GM13977 (cell line): ENCODE data around the gene ALDH9A1.

Experiments used
- DNase-seq: peaks from one replicate; pipeline ENCODE4 v3.0.0; 2012; ENCODE audit warnings: low spot score
- CTCF ChIP-seq: IDR thresholded peaks from 2 replicates; pipeline ENCODE4 v1.5.1; 2012; ENCODE audit warnings: mild to moderate bottlenecking, control low read depth; ENCODE audit not compliant: insufficient read depth; ENCODE audit errors: extremely low read depth, missing control alignments
- in situ Hi-C: fragments of 300-500 bp; cut with MboI; formaldehyde crosslinking; loops from one replicate; pipeline ENCODE4 v1.12.0; 2022; ENCODE audit warnings: low sequenced_read_pairs, low pct_unique_long_range_greater_than_20kb, mixed read lengths, inconsistent platforms; ENCODE audit not compliant: unreplicated experiment

Gene ALDH9A1

DNA sequence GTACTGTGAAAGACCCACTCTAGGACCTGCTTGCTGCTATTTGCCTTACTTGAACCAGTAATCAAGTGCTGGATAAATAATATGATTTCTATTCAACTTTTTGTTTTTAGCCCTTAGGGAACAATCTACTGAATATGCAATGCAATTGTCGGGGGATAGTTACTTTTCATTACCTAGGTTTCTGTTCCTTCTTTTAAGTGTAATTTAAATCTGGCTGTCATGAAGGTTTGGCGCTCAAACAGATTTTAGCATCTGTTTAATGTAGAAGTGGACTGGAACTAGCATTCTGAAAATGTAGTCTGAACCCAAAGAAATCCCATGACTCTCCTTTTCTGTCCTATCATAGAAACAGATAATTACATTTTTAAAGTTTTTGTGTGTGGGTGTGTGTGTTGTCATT is 62.5 kb downstream of the ALDH9A1 start:
- no peak for TF ChIP-seq CTCF

GRCh38 chr1:165635329-165635728 is 63.0 kb downstream of the ALDH9A1 start:
- in situ Hi-C loops: no loop called here
- DNase-seq: no peak
- TF ChIP-seq CTCF: no peak

More for the DNA sequence above, 62.5 kb downstream of the ALDH9A1 start:
- in situ Hi-C loops: no loop called here
- DNase-seq: no peak

DNA sequence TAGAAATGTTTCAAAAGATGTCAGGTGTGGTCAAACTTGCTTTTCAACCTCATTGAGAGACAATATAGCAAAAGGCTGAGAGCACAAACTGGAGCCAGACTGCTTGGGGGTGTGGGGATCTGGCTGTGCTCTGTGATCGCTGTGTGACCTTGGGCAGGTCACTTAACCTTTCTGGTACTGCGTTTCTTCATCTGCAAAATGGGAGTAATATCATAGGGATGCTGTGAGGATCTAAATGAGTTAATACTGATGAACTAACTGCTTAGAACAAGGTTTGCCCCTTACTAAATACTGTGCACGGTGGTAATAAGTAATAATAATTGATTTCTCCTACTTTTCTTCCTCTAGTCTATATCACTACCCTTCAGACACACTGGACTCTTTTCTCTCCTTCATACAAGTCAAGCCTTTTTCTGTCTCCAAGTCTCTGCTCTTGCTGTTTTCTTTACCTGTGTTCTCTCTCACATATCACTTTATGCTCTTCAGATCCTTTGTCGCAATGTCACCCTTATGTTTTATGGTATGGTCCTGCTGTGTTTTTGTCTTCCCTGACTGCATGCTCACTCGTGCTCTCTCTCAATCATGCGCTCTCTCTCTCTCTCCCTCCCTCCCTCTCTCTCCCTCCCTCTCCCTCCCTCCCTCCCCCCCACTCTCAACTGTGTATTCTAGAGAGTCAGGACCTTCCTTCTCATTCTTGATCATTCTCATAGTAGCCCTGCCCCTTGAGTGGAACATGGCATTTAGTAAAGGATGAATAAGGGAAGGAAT is 64.0 kb downstream of the ALDH9A1 start:
- in situ Hi-C loops: no loop called here
- TF ChIP-seq CTCF: no peak
- DNase-seq: no peak

DNA sequence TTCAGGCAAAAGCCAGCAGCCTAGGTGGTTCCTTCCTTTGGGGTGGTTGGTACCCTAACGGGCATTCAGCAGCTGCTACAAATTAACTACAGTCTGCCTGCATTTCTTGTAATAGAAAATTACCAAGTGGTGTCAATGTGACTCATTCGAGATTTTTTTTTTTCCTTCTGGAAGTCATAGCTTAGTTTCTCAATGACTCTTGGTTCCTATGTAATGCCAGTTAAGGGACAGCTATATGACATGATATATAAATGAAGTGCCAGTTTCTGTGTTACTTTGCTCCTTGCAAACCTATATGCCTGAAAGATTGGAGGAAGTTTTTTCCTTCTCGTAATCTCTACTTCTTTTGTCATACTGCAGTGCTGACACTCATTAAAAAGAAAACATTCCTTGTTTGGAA is 64.7 kb downstream of the ALDH9A1 start:
- TF ChIP-seq CTCF: no peak
- in situ Hi-C loops: no loop called here
- no peak for DNase-seq

DNA sequence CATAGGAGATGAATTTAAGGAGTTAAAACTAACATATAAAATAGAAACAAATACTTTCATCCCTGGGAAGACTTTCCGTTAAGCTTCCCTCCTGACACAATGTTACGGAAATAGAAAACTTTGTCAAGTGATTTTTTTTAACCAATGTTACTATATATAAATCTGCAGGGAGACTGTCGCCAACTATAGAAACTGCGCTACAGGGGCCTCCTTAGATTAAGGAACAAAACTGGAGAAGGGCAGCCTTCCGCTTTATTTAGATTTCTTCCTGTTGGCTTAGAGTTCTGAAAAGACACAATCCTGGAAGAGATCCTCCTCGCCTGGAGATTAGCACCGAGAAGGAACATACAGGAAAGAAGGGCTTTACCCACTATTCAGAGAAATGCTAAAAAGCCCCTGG is 65.9 kb downstream of the ALDH9A1 start:
- no peak for DNase-seq
- in situ Hi-C loops: no loop called here
- no peak for TF ChIP-seq CTCF

DNA sequence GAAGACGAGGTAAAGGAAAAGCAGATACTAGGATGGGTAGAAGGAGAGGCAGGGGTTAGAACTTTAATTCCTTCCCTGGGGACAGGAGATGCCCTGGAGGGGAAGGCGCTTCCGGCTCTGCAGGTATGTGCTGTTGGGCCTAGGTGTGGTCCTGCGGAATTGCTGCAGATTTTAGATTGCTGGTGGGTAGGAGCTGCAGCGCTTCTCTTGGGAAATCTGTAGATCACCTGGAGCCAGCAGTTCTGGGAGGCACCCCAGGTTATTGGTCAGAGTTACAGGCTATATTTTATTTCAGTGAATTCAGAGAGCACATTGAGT is 66.3 kb downstream of the ALDH9A1 start:
- TF ChIP-seq CTCF: no peak
- in situ Hi-C loops: no loop called here
- DNase-seq: no peak
